Germinal center (tissue), 1 donor: ENCODE data around the gene PRDX3.

Experiments used
- DNase-seq: peaks from one replicate; pipeline ENCODE4 v3.0.0; 2012; ENCODE audit warnings: mixed read lengths, low spot score

PRDX3 gene

GRCh38 chr10:119129721-119130120 lies 48.9 kb downstream of the PRDX3 start:
- no peak for DNase-seq

DNA sequence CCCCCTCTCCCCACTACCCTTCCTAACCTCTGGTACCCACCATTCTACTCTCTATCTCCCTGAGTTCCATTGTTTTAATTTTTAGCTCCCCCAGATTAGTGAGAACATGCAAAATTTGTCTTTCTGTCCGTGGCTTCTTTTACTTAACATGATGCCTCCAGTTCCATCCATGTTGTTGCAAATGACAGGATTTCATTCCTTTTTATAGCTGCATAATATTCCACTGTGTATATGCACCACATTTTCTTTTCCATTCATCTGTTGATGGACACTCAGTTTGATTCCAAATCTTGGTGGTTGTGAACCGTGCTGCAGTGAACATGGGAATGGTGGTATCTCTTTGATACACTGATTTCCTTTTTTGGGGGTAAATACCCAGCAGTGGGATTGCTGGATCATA lies 52.7 kb downstream of the PRDX3 start:
- DNase-seq = no peak

DNA sequence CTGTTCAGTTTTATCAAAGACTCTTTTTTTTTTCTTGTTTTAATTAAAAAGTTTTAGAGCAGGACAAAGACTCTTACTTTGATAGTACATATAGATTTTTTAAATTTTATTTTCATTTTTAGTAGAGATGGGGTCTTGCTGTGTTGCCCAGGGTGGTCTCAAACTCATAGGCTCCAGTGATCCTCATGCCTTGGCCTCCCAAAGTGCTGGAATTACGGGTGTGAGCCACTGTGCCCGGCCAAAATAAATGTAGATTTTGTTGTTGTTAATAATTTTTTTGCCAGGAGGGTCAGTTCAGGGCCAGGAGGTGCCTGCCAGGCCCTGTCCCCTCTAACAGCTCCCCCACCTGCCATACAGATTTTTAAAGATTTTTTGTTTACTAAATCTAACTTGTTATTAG lies 57.7 kb downstream of the PRDX3 start:
- DNase-seq = no peak

DNA sequence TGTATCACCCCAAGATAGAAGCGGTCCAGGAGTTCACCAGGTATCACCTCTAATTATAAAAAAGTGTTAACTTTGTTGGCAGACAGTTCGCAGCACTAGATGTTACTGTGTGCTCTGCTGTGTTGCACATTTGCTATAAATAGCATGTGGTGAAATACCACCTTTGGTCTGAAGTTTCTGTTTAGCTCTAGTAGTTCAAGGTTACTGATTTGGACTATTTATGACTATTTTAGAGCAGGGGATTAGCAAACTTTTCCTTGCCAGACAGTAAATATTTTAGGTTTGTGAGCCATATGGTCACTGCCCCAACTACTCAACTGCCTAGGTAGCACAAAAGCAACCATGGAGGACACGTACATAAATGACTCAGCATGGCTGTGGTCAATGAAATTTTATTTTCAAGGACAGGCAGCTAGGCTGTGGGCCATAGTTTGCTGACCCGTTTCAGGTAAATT lies 58.2 kb downstream of the PRDX3 start:
- peak; percentile 31 for DNase-seq

GRCh38 chr10:119119400-119119799 lies 59.2 kb downstream of the PRDX3 start:
- DNase-seq = no peak

DNA sequence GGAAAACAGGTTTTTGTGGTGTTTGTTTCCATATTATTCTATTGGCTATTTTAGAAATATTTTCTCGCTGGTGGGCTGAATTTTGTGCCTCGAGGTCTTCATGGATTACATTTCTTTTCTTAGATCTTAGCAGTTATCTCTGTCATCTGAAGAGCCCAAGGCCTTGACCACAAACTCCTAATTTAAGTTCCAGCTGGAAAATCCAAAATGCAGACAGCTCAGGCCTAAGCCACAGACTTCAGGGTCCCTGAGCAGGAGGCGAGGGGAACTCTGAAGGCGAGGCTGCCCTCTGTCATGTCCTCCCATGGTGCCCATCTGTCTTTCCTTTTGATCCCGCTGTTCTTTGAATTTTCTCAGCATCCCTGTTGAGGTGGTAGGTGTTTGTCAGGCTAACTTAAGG lies 60.4 kb downstream of the PRDX3 start:
- DNase-seq = no peak
